HepG2 (cell line): ENCODE data around the gene CAPN15. TPM values are rescaled to one million over a fixed set of nuclear protein-coding genes. Genes with fewer than 3 reads are reported as not detected.

Source experiments
- MAFF ChIP-seq: IDR thresholded peaks from 2 replicates; pipeline ENCODE4 v1.6.1; 2011; ENCODE audit warnings: low read depth, low read length, improper control_type of control experiment
- PHF5A ChIP-seq: IDR thresholded peaks from one replicate; pipeline ENCODE4 v1.6.1; 2018; ENCODE audit warnings: low read depth, missing genetic modification reagents; ENCODE audit not compliant: unreplicated experiment
- SIX4 ChIP-seq: sonication (generic); formaldehyde crosslinking; IDR thresholded peaks from 2 replicates; pipeline ENCODE4 v1.4.0; 2020; ENCODE audit warnings: missing genetic modification reagents
- TBP ChIP-seq: sonication (generic); formaldehyde crosslinking; IDR thresholded peaks from 2 replicates; pipeline ENCODE4 v1.5.0; 2020; ENCODE audit warnings: missing genetic modification reagents
- U2AF2 ChIP-seq: fragments of 200-400 bp; formaldehyde crosslinking; IDR thresholded peaks from 2 replicates; pipeline ENCODE4 v1.6.1; 2017; ENCODE audit warnings: low read depth, mild to moderate bottlenecking, low read length
- ZBTB49 ChIP-seq: sonication (generic); formaldehyde crosslinking; IDR thresholded peaks from 2 replicates; pipeline ENCODE4 v1.4.0; 2020; ENCODE audit warnings: missing genetic modification reagents, borderline replicate concordance
- ZNF549 ChIP-seq: sonication (generic); formaldehyde crosslinking; IDR thresholded peaks from 2 replicates; pipeline ENCODE4 v1.5.0; 2020; ENCODE audit warnings: missing genetic modification reagents
- ZNF614 ChIP-seq: IDR thresholded peaks from 2 replicates; pipeline ENCODE4 v1.6.1; 2018; ENCODE audit warnings: missing biosample characterization, missing genetic modification reagents, inconsistent platforms, borderline replicate concordance
- polyA plus RNA-seq, 8 experiments: library from polyadenylated mRNA; depleted of rRNA in 3 of 8; stranded (reverse) in 7 of 8; unstranded in 1 of 8; fragments of >200 nt; fragmentation: Illumina TruSeq in 4 of 8; extraction: Trizol in 4 of 8; gene quantifications; 2 replicates each; pipeline versions ENCODE4 v1.2.1 to v1.2.3, GENCODE V29; 2011 to 2016; ENCODE audit warnings: low read depth in 4 of 8, missing spikeins in 1 of 8, mixed read lengths in 1 of 8; ENCODE audit not compliant: insufficient read depth in 1 of 8
- total RNA-seq, 5 experiments: library from RNA; depleted of rRNA; stranded (reverse); fragments of >200 nt; fragmentation: Illumina TruSeq; extraction: Trizol; gene quantifications; 2 replicates each; pipeline ENCODE4 v1.2.3, GENCODE V29; 2016; ENCODE audit warnings: low read depth in 1 of 5
- TF ChIP-seq, protein P1 (sequence below): sonication (generic); formaldehyde crosslinking; IDR thresholded peaks from 2 replicates; pipeline ENCODE4 v1.4.0; 2020; ENCODE audit warnings: missing genetic modification reagents, mild to moderate bottlenecking, borderline replicate concordance
- TF ChIP-seq, protein P2 (sequence below): sonication (generic); formaldehyde crosslinking; IDR thresholded peaks from 2 replicates; pipeline ENCODE4 v1.5.1; 2020; ENCODE audit warnings: missing genetic modification reagents, mild to moderate bottlenecking, borderline replicate concordance
- TF ChIP-seq, protein P3 (sequence below), 2 experiments: sonication (generic) in 1 of 2; formaldehyde crosslinking in 1 of 2; IDR thresholded peaks; 2 replicates each; pipeline versions ENCODE4 v1.6.1 to v1.9.0; 2014 to 2022; ENCODE audit warnings: antibody characterized with exemption in 1 of 2, borderline replicate concordance in 1 of 2, inconsistent platforms in 1 of 2, low read depth in 1 of 2, missing genetic modification reagents in 1 of 2

The CAPN15 gene
- total and polyA plus RNA-seq, 2 of the 13 experiments (the other 11 are each of a cell fraction or from before 2014, with no cell fraction given), result 14.9 to 24.5 TPM

DNA sequence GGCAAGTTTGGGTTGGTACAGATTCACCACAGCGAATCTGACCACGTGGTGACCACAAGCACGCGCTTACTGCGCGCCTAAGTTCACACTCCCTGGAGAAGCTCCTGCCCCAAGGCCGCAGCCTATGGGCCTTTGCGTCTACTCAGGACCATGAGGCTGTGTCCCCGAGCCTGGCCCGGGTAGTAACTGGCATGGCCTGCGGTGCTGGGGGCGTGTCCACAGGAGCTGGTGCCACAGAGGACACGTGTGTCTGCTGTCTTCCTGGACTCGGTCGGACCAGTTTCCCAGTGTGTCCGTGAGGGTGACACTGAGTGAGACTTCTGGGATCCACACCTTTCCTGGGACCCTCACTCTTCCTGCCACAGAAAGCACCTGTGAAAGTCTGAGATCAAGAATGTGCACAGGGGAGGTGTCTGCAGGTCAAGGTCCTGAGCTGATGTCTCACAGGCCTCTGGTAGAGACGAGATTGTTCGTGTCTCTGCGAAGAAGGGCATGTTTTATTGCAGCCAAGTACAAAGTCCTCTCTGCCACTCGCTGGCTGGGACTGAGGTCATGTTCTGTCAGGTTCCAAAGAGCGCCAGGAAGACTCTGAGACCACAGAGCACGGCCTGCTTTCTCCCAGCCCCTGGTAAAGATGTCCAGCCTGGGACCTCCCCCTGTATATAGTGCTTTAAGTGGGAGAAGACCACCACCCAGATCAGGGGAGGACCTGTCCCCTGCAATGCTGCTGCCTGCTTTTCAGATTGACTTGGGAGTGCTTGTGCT lies 25.2 kb upstream of the CAPN15 start (continued):
- TF ChIP-seq ZNF614, result peak; percentile 64; the same call in 1 of the 2 replicates
- TF ChIP-seq MAFF, result no peak
- TF ChIP-seq, protein P1, sequence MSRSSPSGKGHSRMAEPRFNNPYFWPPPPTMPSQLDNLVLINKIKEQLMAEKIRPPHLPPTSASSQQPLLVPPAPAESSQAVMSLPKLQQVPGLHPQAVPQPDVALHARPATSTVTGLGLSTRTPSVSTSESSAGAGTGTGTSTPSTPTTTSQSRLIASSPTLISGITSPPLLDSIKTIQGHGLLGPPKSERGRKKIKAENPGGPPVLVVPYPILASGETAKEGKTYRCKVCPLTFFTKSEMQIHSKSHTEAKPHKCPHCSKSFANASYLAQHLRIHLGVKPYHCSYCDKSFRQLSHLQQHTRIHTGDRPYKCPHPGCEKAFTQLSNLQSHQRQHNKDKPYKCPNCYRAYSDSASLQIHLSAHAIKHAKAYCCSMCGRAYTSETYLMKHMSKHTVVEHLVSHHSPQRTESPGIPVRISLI (CRISPR knock-in tag), result no peak
- no peak for TF ChIP-seq SIX4 (CRISPR knock-in tag)
- TF ChIP-seq, protein P2, sequence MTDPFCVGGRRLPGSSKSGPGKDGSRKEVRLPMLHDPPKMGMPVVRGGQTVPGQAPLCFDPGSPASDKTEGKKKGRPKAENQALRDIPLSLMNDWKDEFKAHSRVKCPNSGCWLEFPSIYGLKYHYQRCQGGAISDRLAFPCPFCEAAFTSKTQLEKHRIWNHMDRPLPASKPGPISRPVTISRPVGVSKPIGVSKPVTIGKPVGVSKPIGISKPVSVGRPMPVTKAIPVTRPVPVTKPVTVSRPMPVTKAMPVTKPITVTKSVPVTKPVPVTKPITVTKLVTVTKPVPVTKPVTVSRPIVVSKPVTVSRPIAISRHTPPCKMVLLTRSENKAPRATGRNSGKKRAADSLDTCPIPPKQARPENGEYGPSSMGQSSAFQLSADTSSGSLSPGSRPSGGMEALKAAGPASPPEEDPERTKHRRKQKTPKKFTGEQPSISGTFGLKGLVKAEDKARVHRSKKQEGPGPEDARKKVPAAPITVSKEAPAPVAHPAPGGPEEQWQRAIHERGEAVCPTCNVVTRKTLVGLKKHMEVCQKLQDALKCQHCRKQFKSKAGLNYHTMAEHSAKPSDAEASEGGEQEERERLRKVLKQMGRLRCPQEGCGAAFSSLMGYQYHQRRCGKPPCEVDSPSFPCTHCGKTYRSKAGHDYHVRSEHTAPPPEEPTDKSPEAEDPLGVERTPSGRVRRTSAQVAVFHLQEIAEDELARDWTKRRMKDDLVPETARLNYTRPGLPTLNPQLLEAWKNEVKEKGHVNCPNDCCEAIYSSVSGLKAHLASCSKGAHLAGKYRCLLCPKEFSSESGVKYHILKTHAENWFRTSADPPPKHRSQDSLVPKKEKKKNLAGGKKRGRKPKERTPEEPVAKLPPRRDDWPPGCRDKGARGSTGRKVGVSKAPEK (CRISPR knock-in tag), result no peak
- TF ChIP-seq TBP, result no peak
- peak; percentile 19 for TF ChIP-seq PHF5A (CRISPR knock-in tag)
- TF ChIP-seq ZNF549 (CRISPR knock-in tag), result no peak
- TF ChIP-seq, protein P3, sequence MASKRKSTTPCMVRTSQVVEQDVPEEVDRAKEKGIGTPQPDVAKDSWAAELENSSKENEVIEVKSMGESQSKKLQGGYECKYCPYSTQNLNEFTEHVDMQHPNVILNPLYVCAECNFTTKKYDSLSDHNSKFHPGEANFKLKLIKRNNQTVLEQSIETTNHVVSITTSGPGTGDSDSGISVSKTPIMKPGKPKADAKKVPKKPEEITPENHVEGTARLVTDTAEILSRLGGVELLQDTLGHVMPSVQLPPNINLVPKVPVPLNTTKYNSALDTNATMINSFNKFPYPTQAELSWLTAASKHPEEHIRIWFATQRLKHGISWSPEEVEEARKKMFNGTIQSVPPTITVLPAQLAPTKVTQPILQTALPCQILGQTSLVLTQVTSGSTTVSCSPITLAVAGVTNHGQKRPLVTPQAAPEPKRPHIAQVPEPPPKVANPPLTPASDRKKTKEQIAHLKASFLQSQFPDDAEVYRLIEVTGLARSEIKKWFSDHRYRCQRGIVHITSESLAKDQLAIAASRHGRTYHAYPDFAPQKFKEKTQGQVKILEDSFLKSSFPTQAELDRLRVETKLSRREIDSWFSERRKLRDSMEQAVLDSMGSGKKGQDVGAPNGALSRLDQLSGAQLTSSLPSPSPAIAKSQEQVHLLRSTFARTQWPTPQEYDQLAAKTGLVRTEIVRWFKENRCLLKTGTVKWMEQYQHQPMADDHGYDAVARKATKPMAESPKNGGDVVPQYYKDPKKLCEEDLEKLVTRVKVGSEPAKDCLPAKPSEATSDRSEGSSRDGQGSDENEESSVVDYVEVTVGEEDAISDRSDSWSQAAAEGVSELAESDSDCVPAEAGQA (IDR thresholded peaks at IDR 0.05; ENCODE audit: low read depth), result no peak
- TF ChIP-seq, protein P3 (CRISPR knock-in tag; IDR thresholded peaks at IDR 0.05; ENCODE audit: borderline replicate concordance), result no peak
- no peak for TF ChIP-seq ZBTB49 (CRISPR knock-in tag)
- no peak for TF ChIP-seq U2AF2
